ENCODE results near the gene MGAT4C. TPM values are rescaled to one million over a fixed set of nuclear protein-coding genes. Genes with fewer than 3 reads are reported as not detected.

Gene MGAT4C
- total RNA-seq, 1 donor from 2014 or later, result 0.25 TPM

DNA sequence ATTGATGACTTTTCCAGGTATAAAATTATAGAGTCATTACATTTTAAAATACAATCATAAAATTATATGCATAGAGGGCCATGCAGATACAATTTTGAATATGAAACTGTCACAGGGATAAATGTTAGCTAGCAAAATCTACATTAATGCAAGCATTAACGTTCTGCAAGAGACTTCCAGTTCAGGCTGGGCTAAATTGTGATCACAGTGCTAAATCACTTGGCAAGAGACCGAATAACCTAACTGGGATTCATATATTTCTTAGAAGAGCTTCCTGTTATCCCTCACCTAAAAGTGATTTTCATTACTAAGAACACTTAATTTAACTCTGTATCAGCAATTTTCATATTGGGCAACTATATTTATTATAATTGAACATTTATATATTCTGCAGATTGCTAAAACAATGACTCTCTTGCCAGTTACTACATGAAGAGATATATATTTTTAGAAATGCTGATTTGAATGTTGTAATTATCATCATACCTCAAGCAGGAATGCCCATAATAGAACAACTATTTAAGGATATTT lies 83.2 kb downstream of the MGAT4C start:
- Histone ChIP-seq H3K9me3 (no peaks in the 10 kb centered on the region), H3K27me3 (no peaks in the 10 kb centered on the region), H3K27ac (no peak overlapping the region), H3K4me1 (no peaks in the 10 kb centered on the region), H3K36me3 (no peaks in the 10 kb centered on the region), H3K4me3 (no peak overlapping the region)
- TF ChIP-seq POLR2AphosphoS5 (IDR thresholded peaks at IDR 0.05; ENCODE audit: insufficient read depth in 1 of 2, low read depth in 1 of 2), result no peak
- no peak for TF ChIP-seq POLR2A (IDR thresholded peaks at IDR 0.05)
- no peak for TF ChIP-seq CTCF (IDR thresholded peaks at IDR 0.05)
- intact Hi-C loops (cut with DNase I), result no loop called here
- no peak for DNase-seq (ENCODE audit: extremely low spot score in 2 of 2)

DNA sequence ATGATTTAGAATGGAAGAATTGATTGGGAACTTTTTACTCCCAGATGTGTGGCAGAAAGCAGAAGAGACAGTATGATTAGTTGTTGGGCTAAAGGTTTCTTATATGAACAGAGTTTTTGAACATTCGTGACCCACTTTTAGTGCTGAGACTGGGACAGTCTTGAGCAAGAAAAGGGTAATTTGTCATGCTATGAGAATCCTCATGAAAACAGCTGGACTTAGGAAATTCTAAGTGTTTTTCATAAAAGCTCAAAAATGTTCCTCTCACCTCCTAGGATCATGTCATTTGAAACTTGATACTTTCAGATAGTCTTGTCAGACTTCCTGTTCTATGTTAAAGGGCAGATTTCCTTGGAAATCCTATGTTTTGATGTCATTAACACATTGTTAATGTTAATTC lies 86.1 kb downstream of the MGAT4C start:
- Histone ChIP-seq H3K27ac (no peak overlapping the region), H3K27me3 (no peaks in the 10 kb centered on the region), H3K9me3 (no peaks in the 10 kb centered on the region), H3K4me1 (no peaks in the 10 kb centered on the region), H3K36me3 (no peaks in the 10 kb centered on the region), H3K4me3 (no peak overlapping the region)
- TF ChIP-seq POLR2AphosphoS5 (IDR thresholded peaks at IDR 0.05; ENCODE audit: insufficient read depth in 1 of 2, low read depth in 1 of 2) (no peak), CTCF (IDR thresholded peaks at IDR 0.05) (no peak), POLR2A (IDR thresholded peaks at IDR 0.05) (no peak)
- DNase-seq (ENCODE audit: extremely low spot score in 2 of 2), result no peak
- intact Hi-C loops (cut with DNase I), result no loop called here

- Histone ChIP-seq H3K36me3 (no peaks in the 10 kb centered on the region), H3K4me1 (no peaks in the 10 kb centered on the region), H3K27ac (no peak overlapping the region), H3K4me3 (no peak overlapping the region), H3K27me3 (no peaks in the 10 kb centered on the region), H3K9me3 (no peaks in the 10 kb centered on the region)
- intact Hi-C loops (cut with DNase I), result no loop called here
- TF ChIP-seq CTCF (IDR thresholded peaks at IDR 0.05) (no peak), POLR2A (IDR thresholded peaks at IDR 0.05) (no peak), POLR2AphosphoS5 (IDR thresholded peaks at IDR 0.05; ENCODE audit: insufficient read depth in 1 of 2, low read depth in 1 of 2) (no peak)
- DNase-seq (ENCODE audit: extremely low spot score in 2 of 2), result no peak
Measured at GRCh38 chr12:86158956-86159355, 97.2 kb downstream of the MGAT4C start.

- TF ChIP-seq POLR2AphosphoS5 (IDR thresholded peaks at IDR 0.05; ENCODE audit: insufficient read depth in 1 of 2, low read depth in 1 of 2) (no peak), POLR2A (IDR thresholded peaks at IDR 0.05) (no peak), CTCF (IDR thresholded peaks at IDR 0.05) (no peak)
- Histone ChIP-seq H3K9me3 (no peaks in the 10 kb centered on the region), H3K36me3 (no peaks in the 10 kb centered on the region), H3K27me3 (no peaks in the 10 kb centered on the region), H3K27ac (no peak overlapping the region), H3K4me1 (no peaks in the 10 kb centered on the region), H3K4me3 (no peak overlapping the region)
- DNase-seq (ENCODE audit: extremely low spot score in 2 of 2), result no peak
- intact Hi-C loops (cut with DNase I), result no loop called here
Measured at GRCh38 chr12:86154620-86155019, 101.6 kb downstream of the MGAT4C start.

DNA sequence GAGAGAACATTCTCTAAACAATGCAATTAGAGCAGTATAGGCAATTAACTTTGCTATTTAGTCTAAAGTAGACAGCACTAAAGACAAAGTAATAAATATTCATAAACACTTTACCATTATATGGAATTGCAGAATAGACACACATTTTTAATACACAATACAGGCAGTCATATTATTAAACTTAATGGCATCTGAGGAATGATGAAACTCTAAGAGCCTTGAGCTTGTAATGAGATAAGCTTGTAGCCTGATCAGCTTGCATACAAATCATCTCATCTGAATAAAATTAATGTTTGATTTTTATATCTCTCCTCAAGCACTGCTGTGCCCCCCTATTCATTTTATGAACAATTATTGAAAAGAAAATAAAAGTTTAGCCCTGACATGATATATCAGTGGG lies 107.6 kb downstream of the MGAT4C start:
- Histone ChIP-seq H3K27ac (no peak overlapping the region), H3K4me1 (no peaks in the 10 kb centered on the region), H3K27me3 (no peaks in the 10 kb centered on the region), H3K36me3 (no peaks in the 10 kb centered on the region), H3K4me3 (no peak overlapping the region), H3K9me3 (no peaks in the 10 kb centered on the region)
- no peak for TF ChIP-seq CTCF (IDR thresholded peaks at IDR 0.05)
- TF ChIP-seq POLR2A (IDR thresholded peaks at IDR 0.05), result no peak
- TF ChIP-seq POLR2AphosphoS5 (IDR thresholded peaks at IDR 0.05; ENCODE audit: insufficient read depth in 1 of 2, low read depth in 1 of 2), result no peak
- intact Hi-C loops (cut with DNase I), result no loop called here
- DNase-seq (ENCODE audit: extremely low spot score in 2 of 2), result no peak
